Breast epithelium (tissue), 3 donors: ENCODE data around the gene SLC35G3.

Experiments
- POLR2A ChIP-seq: fragments of 450-650 bp; IDR thresholded peaks from one replicate; pipeline ENCODE4 v1.6.1; 2016; ENCODE audit warnings: antibody characterized with exemption, mild to moderate bottlenecking, moderate library complexity
- POLR2AphosphoS5 ChIP-seq, 3 donors: sonication (generic); formaldehyde crosslinking; IDR thresholded peaks; one replicate each; pipeline ENCODE4 v1.6.1; 2017; ENCODE audit warnings: antibody characterized with exemption in 3 of 3
- TF ChIP-seq, protein P1 (sequence below), 3 donors: fragments of 450-650 bp; IDR thresholded peaks; one replicate each; pipeline ENCODE4 v1.5.1; 2016 to 2017; ENCODE audit warnings: antibody characterized with exemption in 3 of 3, mild to moderate bottlenecking in 3 of 3, moderate library complexity in 3 of 3

DNA sequence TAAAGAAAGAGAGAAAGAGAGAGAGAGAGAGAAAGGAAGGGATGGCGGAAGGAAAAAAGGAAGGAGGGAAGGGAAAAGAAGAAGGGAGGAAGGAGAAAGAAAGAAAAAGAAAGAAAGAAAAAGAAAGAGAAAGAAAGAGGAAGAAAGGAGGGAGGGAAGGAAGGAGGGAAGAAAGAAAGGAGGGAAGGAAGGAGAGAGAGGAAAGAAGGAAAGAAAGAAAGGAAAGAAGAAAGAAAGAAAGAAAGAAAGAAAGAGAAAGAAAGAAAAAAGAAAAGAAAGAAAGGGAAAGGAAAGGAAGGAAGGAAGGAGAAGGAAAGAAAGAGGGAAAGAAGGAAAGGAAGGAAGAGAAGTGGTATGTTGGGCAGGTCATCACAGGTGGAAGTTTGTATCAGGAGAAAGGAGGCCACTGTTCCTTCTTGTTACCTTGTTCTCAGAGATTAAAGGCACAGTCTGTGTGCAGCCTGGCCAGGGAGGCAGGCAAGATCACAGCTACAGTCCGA, 19.3 kb downstream of the SLC35G3 start:
- TF ChIP-seq POLR2AphosphoS5 (IDR thresholded peaks at IDR 0.05) (no peak), POLR2A (no peak)
- TF ChIP-seq, protein P1, sequence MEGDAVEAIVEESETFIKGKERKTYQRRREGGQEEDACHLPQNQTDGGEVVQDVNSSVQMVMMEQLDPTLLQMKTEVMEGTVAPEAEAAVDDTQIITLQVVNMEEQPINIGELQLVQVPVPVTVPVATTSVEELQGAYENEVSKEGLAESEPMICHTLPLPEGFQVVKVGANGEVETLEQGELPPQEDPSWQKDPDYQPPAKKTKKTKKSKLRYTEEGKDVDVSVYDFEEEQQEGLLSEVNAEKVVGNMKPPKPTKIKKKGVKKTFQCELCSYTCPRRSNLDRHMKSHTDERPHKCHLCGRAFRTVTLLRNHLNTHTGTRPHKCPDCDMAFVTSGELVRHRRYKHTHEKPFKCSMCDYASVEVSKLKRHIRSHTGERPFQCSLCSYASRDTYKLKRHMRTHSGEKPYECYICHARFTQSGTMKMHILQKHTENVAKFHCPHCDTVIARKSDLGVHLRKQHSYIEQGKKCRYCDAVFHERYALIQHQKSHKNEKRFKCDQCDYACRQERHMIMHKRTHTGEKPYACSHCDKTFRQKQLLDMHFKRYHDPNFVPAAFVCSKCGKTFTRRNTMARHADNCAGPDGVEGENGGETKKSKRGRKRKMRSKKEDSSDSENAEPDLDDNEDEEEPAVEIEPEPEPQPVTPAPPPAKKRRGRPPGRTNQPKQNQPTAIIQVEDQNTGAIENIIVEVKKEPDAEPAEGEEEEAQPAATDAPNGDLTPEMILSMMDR (IDR thresholded peaks at IDR 0.05) = no peak
